ENCODE measurements around the gene FAM200A.
"Not testable (repeated sequence)": the region's sequence is repeated elsewhere in the genome, so short reads cannot be mapped to it uniquely, and the experiment has no call there.

Gene FAM200A

DNA sequence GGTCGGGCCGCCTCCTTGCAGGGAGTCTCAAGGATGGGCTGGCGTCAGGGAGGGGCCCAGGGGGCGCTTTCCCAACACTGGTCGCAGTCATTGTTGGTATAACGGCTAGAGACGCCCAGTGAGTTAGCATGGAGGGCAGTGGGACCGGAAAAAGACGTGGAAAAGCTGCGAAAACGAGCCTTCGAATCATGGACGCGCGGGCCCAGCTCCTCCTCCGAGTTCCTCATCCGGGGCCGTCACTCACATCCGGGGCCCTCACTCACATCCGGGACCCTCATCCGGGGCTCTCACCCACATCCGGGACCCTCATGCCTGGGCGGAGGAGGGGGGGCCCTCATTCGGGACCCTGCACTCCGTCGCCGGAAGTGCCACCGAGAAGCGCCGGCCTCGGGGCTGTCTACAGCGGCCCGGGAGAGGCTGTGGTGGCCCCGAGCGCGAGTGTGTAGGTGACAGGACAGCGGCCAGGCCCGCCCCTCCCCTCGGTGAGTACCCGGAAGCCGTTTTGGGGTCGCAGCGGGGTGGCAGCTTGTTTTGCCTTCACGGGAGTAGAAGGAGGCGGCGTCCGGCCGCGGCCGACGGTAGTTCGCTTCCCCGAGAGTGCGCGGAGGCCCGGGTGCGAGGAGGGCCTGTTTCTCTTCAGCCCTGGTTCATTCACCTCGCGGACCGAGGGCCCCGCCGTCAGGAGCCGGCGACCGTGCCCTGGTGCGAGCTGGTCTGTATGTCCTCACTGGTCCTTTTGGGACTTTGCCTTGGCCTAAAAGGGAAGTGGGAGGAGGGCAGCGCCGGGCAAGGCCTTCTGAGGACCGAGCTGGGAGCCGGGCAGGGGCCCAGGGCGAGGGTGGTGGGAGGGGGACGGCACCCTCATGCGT lies 6.6 kb upstream of the FAM200A start, which contains the start of gene ZNF655:
Gene ZNF655 (plus strand): TSS at position 337 of the 869 bp plus-strand sequence. CDS start 1,918 bp downstream, outside the sequence.
- DNase-seq, result peak; percentile 92

GRCh38 chr7:99557940-99558305 lies 6.0 kb upstream of the FAM200A start:
- DNase-seq, result no peak

DNA sequence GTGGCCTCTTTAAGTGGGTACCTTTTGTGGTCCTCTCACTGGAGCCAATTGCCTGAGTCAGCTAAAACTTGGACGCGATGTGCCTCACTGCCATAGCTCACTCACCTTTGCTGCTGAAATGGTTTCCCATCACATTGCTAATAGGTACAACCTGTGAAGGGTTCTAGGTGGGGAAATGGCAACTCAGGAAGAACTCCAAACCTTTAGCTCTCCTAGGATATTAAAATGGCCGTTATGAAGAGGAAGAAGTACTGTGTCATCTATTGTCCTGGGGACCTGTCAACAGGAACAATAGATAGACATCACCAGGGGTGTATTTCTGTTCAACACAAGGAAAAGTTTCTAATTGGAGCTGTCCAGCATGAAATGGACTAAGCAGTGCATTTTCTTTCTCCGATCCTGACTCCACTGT lies 5.3 kb upstream of the FAM200A start:
- DNase-seq, result no peak

DNA sequence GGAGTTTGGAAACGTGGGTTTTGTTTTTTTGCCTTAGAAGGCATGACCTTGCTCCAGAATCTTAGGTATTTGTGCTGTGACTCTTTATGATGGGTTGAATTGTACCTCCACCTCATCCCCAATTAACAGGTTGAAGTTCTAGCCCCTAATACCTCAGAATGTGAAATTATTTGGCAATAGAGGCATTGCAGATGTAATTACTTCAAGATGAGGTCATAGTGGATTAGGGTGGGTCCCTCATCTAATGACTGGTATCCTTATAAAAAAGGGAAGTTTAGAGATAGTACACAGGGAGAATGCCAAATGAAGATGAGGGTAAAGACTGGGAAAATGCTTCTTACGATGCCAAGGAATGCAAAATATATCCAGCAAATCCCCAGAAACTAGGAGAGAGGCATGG lies 3.0 kb upstream of the FAM200A start:
- DNase-seq, result no peak

DNA sequence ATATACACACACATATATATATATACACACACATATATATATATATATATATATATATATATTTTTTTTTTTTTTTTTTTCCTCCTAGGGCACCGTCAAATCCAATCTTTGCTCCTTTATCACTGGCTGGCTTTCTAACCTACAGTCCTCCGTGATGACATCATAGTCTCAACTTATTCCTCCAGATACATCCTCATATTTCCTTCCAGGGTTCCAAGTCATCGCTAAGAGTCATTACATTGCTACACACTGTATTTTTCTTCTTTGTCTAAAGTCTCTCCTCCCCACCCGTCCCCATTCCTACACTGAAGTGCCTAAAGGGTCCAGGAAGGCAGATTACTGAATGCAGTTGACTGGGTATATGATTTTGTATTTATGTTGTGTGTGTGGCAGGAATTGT lies 1.1 kb upstream of the FAM200A start:
- no peak for DNase-seq

DNA sequence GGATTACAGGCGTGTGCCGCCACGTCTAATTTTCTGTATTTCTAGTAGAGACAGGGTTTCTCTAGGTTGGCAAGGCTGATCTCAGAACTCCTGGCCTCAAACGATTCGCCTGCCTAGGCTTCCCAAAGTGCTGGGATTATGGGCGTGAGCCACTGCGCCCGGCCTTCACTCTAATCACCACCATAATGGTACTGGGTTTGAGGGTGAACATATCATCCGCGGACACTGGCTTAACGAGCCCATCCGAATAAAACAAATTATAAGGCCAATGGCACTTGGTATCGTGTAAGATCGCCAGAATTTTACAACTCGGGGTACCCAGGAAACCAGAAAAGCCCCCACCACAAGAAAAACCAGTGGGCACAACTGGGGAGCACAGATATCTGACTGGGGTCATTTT lies 580 bp downstream of the FAM200A start:
- DNase-seq, result no peak

- not testable (repeated sequence) for DNase-seq
These were observed 2.4 kb downstream of the FAM200A start for GRCh38 chr7:99549545-99549944.

- not testable (repeated sequence) for DNase-seq
These were observed 6.6 kb downstream of the FAM200A start for GRCh38 chr7:99545308-99545707.

- DNase-seq, result no peak
These were observed 8.0 kb downstream of the FAM200A start for GRCh38 chr7:99543916-99544315.

DNA sequence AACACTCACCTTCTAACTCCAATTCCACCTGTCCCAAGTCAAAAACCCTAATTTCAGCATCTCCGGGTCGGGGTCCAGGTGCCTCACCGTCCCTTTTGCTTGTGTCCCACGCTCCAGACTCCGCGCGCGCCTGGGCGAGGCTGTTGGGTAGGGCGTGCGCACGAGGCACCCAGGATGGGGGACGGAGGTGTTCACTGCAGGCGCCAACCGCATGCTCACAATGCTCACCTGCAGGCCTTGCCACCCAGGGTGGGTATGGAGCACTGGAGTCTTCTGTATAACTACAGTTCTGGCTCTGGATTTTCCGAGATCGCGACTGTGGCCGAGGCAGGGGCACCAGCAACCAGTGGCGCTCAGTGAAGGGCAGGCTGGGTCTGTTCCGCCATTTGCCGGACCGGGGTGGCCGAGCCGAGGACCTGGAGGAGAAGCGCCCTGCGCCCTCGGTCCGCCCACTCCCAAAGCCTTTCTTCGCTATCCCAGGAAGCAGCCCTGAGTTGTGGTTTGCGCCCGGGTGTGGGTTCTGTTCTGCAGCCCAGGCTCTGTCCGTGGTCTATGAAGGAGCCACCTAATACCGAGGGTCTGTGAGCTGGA lies 8.7 kb downstream of the FAM200A start:
- no peak for DNase-seq

- DNase-seq, result no peak
These were observed 10.7 kb downstream of the FAM200A start for GRCh38 chr7:99541212-99541611.

- no peak for DNase-seq
These were observed 11.4 kb downstream of the FAM200A start for GRCh38 chr7:99540542-99540941.

GRCh38 chr7:99539213-99539811 lies 12.6 kb downstream of the FAM200A start:
- no peak for DNase-seq

DNA sequence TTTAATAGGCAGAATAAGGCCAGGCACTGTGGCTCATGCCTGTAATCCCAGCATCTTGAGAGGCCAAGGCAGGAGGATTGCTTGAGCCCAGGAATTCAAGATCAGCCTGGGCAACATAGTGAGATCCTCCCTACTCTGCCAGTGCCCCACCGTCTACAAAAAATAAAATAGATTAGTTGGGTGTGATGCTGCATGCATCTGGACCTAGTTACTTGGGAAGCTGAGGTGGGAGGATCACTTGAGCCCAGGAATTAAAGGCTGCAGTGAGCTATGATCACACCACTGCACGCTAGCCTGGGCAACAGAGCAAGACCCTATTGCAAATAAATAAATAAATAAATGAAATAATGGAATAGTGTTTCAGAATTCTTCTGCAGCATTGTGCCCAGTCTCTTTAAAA lies 16.2 kb downstream of the FAM200A start:
- no peak for DNase-seq

DNA sequence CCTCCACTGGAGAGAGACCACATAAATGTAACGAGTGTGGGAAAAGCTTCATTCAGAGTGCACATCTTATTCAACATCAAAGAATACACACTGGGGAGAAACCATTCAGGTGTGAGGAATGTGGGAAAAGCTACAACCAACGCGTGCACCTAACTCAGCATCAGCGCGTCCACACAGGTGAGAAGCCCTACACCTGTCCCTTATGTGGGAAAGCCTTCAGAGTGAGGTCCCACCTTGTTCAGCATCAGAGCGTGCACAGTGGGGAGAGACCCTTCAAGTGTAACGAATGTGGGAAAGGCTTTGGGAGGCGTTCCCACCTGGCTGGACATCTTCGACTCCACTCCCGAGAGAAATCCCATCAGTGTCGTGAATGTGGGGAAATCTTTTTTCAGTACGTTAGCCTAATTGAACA lies 20.6 kb downstream of the FAM200A start:
- no peak for DNase-seq

GRCh38 chr7:99525713-99526440 lies 26.0 kb downstream of the FAM200A start:
- no peak for DNase-seq

GRCh38 chr7:99521399-99521798 lies 30.5 kb downstream of the FAM200A start:
- no peak for DNase-seq

DNA sequence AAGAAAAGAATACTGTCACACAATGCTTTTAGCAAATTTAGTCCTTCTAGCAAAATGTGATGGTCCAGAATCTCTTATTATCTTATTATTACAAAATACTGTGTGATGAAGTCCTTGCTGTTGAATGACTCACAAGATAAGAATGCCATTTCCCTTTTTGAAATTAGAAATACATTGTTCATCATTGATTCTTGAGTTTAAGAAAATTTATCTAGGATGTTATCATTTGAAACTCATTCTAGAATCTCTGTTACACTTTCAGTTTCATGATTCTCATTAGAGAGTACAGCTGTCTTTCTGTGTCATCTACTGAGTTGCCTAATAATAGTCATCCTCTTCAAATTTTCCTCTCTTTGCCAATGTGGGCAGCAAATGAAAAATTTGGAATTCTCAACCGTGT lies 37.9 kb downstream of the FAM200A start:
- DNase-seq, result no peak

GRCh38 chr7:99505324-99505662 lies 46.6 kb downstream of the FAM200A start:
- DNase-seq, result no peak

DNA sequence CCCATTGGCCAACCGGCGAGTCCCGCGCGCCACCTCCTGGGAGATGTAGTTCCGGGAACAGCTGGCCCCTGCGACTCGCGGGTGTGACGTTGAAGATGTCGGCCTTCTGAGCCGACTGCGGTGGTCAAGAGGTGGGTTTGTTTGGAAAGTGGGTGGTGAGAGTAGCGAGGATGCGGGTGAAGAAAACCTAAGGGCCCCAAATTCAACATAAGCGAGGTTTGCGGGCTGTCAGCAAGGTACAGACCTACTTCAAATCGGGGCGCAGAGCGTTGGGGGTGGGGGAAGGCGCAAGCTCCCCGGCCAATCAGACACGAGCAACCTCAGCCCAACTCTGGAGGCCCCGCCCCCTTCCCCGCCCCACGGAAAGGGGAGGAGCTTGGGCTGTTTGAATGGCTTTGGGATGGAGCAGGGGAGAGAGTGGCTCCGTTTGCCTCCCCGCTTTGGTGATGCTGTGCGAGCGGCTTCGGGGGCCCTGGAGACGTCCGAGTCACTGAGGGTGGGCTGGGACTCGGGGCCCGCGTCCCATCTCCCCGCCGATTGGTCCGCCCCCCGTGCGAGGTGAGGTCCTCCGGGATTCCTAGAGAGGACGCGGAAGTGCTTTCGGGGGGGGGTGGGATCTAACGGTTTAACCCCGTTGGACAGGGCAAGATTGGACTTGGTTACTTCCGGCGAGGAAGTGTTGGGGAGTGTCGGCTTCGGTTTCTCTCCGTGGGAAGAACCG lies 47.2 kb downstream of the FAM200A start, which contains the start of gene ZKSCAN5:
Gene ZKSCAN5 (plus strand): TSS at position 60 of the 721 bp plus-strand sequence. CDS start 1,383 bp downstream, outside the sequence.
- peak; percentile 96 for DNase-seq

DNA sequence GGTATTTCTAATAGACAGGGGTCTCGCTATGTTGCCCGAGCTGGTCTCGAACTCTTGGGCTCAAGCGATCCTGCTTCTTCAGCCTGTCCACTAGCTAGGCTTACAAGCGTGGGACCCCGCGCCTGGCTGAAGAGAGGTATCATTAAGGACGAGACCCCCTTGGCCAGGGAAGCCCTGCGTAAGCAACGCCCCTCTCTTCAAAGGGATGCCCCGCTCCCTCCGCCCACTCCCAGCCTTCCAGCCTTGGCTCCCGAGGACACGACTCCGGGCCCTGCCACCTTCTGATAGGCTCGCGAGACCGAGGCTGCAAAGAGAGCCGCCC lies 47.7 kb downstream of the FAM200A start:
- DNase-seq, result no peak

DNA sequence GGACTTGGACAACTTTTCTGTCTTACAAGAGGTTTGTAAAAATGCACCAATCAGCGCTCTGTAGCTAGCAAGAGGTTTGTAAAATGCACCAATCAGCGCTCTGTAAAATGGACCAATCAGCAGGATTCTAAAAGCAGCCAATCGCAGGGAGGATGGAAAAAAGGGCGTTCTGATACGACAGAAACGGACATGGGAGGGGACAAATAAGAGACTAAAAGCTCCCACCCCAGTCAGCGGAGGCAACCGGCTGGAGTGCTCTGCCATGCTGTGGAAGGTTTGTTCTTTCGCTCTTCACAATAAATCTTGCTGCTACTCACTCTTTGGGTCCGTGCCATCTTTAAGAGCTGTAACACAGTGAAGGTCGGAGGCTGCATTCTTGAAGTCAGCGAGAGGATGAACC lies 50.7 kb downstream of the FAM200A start:
- not testable (repeated sequence) for DNase-seq

DNA sequence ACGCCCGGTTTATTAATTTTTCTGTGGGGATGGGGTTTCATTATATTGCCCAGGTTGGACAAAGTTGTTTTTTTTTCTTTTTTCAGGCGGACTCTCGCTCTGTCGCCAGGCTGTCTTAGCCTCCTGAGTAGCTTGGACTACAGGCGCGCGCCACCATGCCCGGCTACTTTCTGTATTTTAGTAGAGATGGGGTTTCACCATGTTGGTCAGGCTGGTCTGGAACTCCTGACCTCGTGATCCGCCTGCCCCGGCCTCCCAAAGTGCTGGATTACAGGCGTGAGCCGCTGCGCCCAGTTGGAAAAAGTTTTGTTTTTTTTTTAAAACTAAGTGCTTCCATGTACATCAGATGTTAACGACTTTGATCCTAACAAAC lies 51.3 kb downstream of the FAM200A start:
- no peak for DNase-seq
